Measurements from ENCODE around the gene TNNI3.
"Not testable (repeated sequence)": the region's sequence is repeated elsewhere in the genome, so short reads cannot be mapped to it uniquely, and the experiment has no call there.

TNNI3 gene

DNA sequence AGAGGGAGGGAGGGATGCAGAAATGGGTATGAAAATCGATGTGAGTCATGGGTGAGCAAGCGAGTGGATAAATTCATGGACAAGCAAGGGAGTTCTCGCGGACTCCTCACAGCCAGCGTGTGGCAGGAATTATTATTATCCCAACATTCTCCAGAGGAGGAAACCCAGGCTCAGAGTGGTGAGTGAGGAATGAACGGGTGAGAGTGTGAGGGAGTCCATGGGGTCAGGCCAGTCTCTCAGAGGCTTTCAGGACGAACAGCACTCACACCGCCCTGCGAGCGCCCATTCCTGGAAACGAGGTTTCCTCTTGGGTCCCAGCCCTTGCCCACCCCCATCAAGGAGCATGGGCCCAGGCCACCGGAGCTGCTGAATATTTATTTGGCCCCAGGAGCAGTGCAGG lies 15.2 kb upstream of the TNNI3 start:
- no peak for DNase-seq

DNA sequence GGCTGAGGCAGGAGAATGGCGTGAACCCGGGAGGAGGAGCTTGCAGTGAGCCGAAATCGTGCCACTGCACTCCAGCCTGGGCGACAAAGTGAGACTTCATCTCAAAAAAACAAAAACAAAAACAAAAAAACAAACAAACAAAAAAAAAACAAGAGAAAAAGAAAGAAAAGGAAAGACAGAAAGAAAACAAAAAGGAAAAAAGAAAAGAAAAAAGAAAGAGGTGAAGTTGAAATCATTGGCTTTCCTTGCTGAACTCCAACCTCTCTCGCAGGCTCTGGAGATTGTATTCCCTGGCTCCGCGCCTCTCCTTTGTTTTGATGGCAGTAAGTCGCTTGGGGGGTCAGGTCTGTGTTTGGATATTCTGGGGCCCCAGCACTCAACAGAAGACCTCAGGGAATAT lies 14.8 kb upstream of the TNNI3 start:
- DNase-seq: not testable (repeated sequence)

- no peak for DNase-seq
Measured at GRCh38 chr19:55171440-55171839, 13.9 kb upstream of the TNNI3 start.

DNA sequence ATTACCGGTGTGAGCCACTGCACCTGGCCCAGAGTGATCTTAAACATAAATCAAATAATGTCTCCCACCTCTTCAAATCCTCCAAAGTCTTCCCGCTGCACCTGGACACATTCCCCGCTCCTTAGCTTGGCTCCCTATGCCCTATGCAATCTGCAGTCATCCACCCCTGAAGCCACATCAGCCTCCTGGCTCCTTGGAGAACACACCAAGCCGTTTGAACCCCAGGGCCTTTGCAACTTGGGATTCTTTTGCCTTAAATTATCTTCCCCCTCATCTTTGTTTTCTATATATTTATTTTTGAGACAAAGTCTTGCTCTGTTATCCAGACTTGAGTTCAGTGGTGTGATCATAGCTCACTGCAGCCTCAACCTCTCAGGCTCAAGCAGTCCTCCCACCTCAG lies 11.6 kb upstream of the TNNI3 start:
- DNase-seq: no peak

DNA sequence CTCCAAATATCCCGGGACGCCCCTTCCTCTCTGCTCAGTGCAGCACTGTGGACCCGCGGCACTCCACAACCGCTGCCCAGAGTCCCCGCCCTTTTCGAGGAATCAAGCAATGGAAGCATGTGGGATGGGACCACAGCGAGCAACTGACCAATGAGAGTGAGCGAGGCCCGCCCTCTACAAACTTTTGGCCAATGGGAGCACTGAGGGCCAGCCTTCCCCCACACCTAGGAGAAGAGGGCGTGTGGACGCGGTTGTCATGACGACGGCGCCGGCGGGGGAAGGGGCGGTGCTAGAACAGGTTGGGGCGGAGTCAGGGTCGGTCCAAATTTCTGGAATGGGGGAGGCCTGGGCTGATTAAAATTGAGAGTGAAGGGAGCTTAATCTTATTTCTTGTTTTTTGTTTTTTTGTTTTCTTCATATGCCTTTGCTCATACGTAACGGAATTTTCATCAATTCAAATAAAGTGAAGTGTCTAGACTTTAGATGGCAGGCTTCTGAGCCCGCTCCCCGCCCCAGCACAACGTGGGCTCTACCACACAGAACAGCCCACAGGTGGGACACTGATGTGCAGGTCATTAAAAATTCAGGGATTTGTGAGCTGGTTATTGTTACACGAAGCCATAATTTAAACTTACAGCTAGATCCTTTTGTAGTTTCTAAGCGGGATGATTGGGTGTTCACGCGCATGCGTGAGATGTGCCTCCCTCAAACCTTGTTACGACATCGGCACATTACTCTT lies 9.2 kb upstream of the TNNI3 start, which contains the start of gene DNAAF3:
Gene DNAAF3, minus strand, starts transcription at position 84 of the 739 bp plus-strand sequence. CDS start 200 bp downstream, outside the sequence.
- peak; percentile 99 for DNase-seq

DNA sequence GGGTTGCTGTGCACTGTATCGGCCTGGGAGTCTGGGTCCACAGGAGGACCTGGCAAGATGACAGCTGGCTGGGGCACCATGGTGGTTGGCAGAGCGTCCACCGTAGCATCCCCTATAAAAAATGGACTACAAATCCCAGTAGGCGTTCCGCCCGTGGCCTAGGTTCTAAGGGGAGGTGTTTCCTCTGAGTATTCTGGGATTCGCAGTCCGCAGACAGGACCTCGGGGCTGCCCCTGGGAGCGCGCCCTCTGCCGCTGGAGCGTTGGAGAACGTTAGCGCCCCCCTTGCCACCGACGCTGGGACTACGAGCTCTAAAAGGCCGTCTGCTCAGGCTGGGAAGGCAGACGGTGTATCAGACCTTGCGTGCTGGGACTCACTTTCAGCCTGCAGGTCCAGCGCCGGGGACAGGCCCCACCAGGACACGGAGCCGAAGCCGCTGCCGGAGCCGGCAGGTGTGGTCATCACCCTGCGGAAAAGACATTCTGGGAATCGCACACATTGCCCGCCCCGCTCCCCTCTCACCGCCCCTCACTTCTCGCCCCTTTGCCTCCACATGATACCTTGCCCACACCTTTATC lies 8.5 kb upstream of the TNNI3 start:
- DNase-seq: peak; percentile 83

DNA sequence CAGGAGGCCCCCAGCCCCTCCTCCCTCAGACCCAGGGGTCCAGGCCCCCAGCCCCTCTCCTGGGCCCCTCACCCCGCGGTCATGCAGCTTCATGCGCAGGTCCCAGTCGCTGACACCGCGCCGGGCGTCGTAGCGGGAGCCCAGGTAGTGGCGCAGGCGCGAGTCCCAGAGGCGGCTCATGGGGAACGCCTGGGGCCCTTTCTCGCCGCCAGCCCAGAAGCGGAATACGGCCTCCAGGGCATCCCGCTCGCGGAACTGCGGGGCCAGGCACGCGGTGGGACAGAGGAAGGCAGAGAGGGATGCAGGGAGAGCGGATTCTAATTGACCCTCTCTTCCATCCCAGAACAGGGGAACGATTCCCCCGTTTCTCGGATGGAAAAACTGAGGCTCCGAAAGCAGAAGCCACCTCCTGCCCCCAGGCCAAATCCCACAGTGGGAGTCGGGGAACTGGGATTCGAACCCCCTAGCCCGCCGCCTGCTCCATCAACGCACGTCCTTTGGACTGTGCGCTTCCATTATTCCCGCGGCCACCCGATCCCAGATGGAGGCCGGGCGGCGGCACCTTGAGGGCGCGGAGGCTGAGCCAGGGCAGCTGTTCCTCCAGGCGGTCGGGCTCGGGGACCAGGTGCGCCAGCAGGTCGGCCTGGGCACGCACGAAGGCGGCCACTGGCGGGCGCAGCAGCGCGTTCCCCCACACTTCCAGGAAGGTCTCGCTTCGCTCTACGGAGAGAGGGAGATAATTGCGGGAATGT lies 4.2 kb upstream of the TNNI3 start:
- peak; percentile 48 for DNase-seq

- no peak for DNase-seq
Measured at GRCh38 chr19:55160986-55161365, 3.4 kb upstream of the TNNI3 start.

GRCh38 chr19:55160128-55160985 lies 2.8 kb upstream of the TNNI3 start:
- DNase-seq: peak; percentile 95

DNA sequence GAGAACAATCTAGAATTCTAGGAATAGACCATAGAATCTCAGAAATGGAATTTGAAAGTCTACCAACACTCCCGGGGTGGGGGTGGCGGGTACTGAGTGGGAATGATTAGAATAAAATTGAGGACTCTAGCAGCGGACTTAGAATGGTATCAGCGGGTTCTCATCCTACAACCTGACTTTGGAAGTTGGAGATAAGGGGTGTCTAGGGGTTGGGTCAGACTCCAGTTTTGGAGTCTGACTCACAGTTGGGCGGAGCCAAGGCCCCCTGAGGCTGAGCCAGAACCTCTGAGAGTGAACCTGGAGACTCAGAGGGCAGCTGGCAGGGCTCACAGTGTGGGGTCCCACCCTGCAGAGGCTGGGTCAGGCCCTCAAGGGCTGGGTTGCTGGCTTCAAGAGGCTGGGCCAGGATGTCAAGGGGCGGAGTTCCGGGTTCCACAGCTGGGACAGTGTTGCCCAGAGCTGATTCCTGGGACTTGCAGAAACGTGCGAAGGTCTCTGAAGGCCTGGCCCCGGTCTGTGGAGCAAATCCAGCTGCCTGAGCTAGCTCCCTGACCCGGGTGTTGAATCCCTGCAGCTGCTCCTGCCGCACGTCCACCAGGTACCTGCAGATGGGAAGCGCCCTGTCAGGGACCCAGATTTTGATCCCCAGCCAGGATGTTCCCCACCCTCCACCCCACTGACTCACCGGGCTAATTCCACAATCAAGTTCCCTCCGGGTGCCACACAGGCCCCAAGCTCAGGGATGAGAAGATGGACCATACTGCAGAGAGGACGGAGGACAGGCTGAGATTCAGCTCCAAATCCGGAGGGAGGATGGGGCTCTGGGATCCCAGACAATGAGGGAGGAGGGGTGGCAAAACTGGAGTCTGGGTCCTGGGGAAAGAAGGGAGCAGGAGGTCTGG lies 1.6 kb upstream of the TNNI3 start:
- DNase-seq: peak; percentile 45

GRCh38 chr19:55158423-55158822 lies 891 bp upstream of the TNNI3 start:
- DNase-seq: no peak

- peak; percentile 95 for DNase-seq
Measured at GRCh38 chr19:55156202-55157063, 1.1 kb downstream of the TNNI3 start.

DNA sequence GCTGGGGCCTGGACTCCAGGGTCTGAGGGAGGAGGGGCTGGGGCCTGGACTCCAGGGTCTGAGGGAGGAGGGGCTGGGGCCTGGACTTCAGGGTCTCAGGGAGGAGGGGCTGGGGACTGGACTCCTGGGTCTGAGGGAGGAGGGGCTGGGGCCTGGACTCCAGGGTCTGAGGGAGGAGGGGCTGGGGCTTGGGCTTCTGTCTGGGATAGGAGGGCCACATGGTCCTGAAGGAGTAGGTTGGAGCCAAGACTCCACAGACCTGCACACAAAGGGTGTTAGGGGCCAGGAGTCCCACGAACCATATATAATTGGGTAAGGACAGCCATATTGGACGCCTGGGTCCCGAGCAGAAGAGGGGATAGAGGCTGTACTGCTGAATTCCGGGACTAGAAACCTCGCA lies 1.7 kb downstream of the TNNI3 start:
- not testable (repeated sequence) for DNase-seq

- no peak for DNase-seq
Measured at GRCh38 chr19:55153652-55154264, 3.8 kb downstream of the TNNI3 start.

GRCh38 chr19:55152017-55152416 lies 5.5 kb downstream of the TNNI3 start:
- no peak for DNase-seq

GRCh38 chr19:55149078-55150003 lies 8.2 kb downstream of the TNNI3 start, which contains the start of gene TNNT1:
Gene TNNT1, minus strand, starts transcription at chr19:55149206. Its CDS starts 2,049 bp downstream, at chr19:55147157.
- DNase-seq: no peak

DNA sequence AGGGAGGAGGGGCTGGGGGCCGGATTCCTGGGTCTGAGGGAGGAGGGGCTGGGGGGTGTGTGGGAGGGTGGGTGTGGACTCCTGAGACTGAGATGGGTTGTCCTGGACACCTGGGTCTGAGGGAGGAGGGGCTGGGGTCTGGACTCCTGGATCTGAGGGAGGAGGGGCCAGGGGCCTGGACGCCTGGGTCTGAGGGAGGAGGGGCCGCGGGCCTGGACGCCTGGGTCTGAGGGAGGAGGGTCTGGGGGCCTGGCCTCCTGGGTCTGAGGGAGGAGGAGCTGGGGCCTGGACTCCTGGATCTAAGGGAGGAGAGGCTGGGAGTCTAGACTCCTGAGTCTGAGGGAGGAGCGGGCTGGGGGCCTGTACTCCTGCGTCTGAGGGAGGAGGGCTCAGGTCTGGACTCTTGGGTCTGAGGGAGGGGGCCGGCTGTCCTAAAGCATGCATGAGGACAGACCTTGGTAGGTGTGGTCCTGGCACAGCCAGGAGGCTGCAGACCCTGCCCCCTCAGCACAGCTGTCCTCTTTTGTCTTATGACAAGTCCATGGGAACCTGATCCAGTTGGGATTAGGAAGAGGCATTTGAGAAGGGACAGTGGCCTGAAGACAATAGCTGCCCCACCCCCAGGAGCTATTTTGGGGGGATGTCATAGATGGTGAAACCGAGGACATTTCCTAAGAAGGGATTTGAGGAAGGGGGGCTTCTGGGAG lies 9.8 kb downstream of the TNNI3 start:
- peak; percentile 49 for DNase-seq

DNA sequence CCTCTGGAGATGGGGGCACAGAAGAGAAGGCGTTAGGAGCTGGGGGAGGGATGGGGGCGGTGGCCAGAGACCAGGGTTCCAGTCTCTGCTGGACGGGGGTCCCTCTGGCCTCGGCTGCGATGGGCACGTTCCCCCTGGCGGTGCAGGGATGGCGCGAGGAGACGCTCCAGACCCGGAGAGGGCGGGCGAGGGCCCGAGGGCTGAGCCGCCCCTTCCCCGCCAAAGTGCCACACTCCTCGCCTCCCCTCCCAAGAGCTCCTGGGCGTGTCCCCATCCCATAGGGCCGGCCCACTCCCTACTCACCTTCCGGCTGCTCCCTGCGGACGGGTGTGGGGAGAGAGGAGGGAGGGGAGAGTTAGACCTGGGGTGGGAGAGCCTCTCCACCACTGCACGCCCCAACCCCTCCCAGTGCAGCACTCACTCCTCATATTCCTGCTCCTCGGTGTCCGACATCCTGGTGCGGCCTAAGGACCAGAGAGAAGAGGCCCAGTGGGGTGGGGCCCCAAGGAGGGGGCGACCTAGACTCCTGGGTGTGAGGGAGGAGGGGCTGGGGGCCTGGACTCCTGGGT lies 10.7 kb downstream of the TNNI3 start:
- peak; percentile 90 for DNase-seq

All from NCI-H146 (cell line).